Breast epithelium (tissue), 4 donors: ENCODE data around the gene PTPRN2. TPM values are rescaled to one million over a fixed set of nuclear protein-coding genes. Genes with fewer than 3 reads are reported as not detected.
A peak's percentile ranks its signal among the peaks of the same experiment; 100 is the strongest.

Experiments used
- DNase-seq, 2 donors: peaks; one replicate each; pipeline ENCODE4 v3.0.0-alpha.2; 2019; ENCODE audit warnings: low spot score in 2 of 2
- H3K27ac ChIP-seq, 2 donors: fragments of 200-600 bp; sonication (generic) in 1 of 2; one replicate each; pipeline ENCODE4 v1.5.1; 2016 to 2019; ENCODE audit warnings: mild to moderate bottlenecking in 1 of 2
- H3K27me3 ChIP-seq, 2 donors: fragments of 200-600 bp; sonication (generic) in 1 of 2; one replicate each; pipeline versions ENCODE4 v1.5.1 to v1.6.0; 2017 to 2019; ENCODE audit warnings: control low read depth in 1 of 2, mild to moderate bottlenecking in 1 of 2
- H3K36me3 ChIP-seq: fragments of 200-600 bp; one replicate; pipeline ENCODE4 v1.5.1; 2019
- H3K4me1 ChIP-seq, 2 donors: fragments of 200-600 bp; sonication (generic); one replicate each; pipeline ENCODE4 v1.5.1; 2016 to 2019; ENCODE audit warnings: control low read depth in 1 of 2
- H3K4me3 ChIP-seq, 3 donors: fragments of 200-600 bp; sonication (generic); 1 replicate in 2 of 3; 2 replicates in 1 of 3; pipeline ENCODE4 v1.5.1; 2016 to 2019; ENCODE audit warnings: mild to moderate bottlenecking in 3 of 3, moderate library complexity in 2 of 3
- H3K9me3 ChIP-seq, 2 donors: fragments of 200-600 bp; sonication (generic) in 1 of 2; one replicate each; pipeline ENCODE4 v1.5.1; 2016 to 2019; ENCODE audit warnings: control low read depth in 1 of 2
- POLR2A ChIP-seq: fragments of 450-650 bp; IDR thresholded peaks from one replicate; pipeline ENCODE4 v1.6.1; 2016; ENCODE audit warnings: antibody characterized with exemption, mild to moderate bottlenecking, moderate library complexity
- POLR2AphosphoS5 ChIP-seq, 3 donors: sonication (generic); formaldehyde crosslinking; IDR thresholded peaks; one replicate each; pipeline ENCODE4 v1.6.1; 2017; ENCODE audit warnings: antibody characterized with exemption in 3 of 3
- intact Hi-C: fragments of 100-400 bp; cut with DNase I; formaldehyde crosslinking; loops from one replicate; pipeline ENCODE4 v1.15.1; 2023; ENCODE audit warnings: low total_unique reads
- total RNA-seq, 3 donors: library from RNA; depleted of rRNA; stranded (reverse); fragments of >200 nt; gene quantifications; one replicate each; pipeline ENCODE4 v1.1.0, GENCODE V29; 2016
- TF ChIP-seq, protein P1 (sequence below), 3 donors: fragments of 450-650 bp; IDR thresholded peaks; one replicate each; pipeline ENCODE4 v1.5.1; 2016 to 2017; ENCODE audit warnings: antibody characterized with exemption in 3 of 3, mild to moderate bottlenecking in 3 of 3, moderate library complexity in 3 of 3

PTPRN2 gene
- total RNA-seq, 3 donors from 2014 or later: 1.6 to 2.2 (median 2.2) TPM

DNA sequence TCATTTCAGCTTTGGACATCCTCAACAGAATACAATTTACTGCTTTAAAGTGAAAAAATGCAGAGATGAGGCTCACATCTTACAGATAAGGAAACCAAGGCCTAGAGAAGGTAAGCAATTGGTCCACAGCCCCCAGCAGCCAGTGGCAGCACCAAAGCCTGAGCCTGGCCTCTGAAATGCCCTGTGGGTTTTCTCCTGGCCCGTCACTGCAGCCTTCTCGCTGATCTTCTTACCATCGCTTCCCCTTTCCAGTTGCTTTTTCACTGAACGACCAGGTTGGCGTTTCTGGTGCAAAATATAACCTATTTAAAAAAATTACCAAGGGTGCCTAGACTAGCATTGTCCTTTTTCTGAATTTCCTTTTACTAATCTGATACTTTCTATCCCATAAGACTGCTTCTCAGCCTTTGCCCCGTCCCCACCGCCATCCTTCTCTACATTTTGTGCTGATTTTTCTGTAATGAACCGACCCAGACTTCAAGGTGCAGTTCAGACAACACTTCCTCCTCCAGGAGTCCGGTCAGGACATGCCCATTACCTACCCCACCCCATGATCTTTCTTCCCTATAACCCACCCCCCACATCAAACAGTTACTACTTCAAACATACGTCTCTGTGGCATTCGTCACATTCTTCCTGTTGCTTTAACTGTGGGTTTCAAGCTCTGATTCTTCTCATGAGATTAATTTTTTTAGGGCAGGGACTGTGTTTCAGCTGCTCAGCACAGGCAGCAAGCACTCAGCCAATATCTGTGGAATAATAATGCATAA, 961.5 kb downstream of the PTPRN2 start:
- Histone ChIP-seq H3K4me3 (no peak overlapping the region), H3K36me3 (no peaks in the 10 kb centered on the region), H3K4me1 (no peaks in the 10 kb centered on the region), H3K9me3 (no peaks in the 10 kb centered on the region), H3K27ac (no peak overlapping the region), H3K27me3 (no peaks in the 10 kb centered on the region)
- DNase-seq: peak in 1 of 2 donors; percentile 43
- TF ChIP-seq POLR2AphosphoS5 (IDR thresholded peaks at IDR 0.05): no peak
- TF ChIP-seq, protein P1, sequence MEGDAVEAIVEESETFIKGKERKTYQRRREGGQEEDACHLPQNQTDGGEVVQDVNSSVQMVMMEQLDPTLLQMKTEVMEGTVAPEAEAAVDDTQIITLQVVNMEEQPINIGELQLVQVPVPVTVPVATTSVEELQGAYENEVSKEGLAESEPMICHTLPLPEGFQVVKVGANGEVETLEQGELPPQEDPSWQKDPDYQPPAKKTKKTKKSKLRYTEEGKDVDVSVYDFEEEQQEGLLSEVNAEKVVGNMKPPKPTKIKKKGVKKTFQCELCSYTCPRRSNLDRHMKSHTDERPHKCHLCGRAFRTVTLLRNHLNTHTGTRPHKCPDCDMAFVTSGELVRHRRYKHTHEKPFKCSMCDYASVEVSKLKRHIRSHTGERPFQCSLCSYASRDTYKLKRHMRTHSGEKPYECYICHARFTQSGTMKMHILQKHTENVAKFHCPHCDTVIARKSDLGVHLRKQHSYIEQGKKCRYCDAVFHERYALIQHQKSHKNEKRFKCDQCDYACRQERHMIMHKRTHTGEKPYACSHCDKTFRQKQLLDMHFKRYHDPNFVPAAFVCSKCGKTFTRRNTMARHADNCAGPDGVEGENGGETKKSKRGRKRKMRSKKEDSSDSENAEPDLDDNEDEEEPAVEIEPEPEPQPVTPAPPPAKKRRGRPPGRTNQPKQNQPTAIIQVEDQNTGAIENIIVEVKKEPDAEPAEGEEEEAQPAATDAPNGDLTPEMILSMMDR (IDR thresholded peaks at IDR 0.05): no peak
- no peak for TF ChIP-seq POLR2A
- intact Hi-C loops: no loop called here

- no peaks in the 10 kb centered on the region for H3K4me1 ChIP-seq
- peaks cover 0 to 9% of the 10 kb centered on the region in 2 donors for H3K27me3 ChIP-seq
- TF ChIP-seq POLR2AphosphoS5 (IDR thresholded peaks at IDR 0.05): no peak
- TF ChIP-seq, protein P1 (IDR thresholded peaks at IDR 0.05): no peak
- TF ChIP-seq POLR2A: no peak
- no peaks in the 10 kb centered on the region for H3K9me3 ChIP-seq
- no peak overlapping the region for H3K4me3 ChIP-seq
- intact Hi-C loops: no loop called here
- DNase-seq: no peak
- no peak overlapping the region for H3K27ac ChIP-seq
- no peaks in the 10 kb centered on the region for H3K36me3 ChIP-seq
Observed at GRCh38 chr7:157623556-157623955, 964.1 kb downstream of the PTPRN2 start.

GRCh38 chr7:157622408-157623205, 965.0 kb downstream of the PTPRN2 start:
- Histone ChIP-seq H3K4me1 (no peaks in the 10 kb centered on the region), H3K27ac (no peak overlapping the region), H3K27me3 (peaks cover 0 to 9% of the 10 kb centered on the region in 2 donors), H3K4me3 (no peak overlapping the region), H3K36me3 (no peaks in the 10 kb centered on the region), H3K9me3 (no peaks in the 10 kb centered on the region)
- no peak for TF ChIP-seq POLR2A
- TF ChIP-seq, protein P1 (IDR thresholded peaks at IDR 0.05): no peak
- TF ChIP-seq POLR2AphosphoS5 (IDR thresholded peaks at IDR 0.05): no peak
- intact Hi-C loops: no loop called here
- DNase-seq: peak in 1 of 2 donors; percentile 43

DNA sequence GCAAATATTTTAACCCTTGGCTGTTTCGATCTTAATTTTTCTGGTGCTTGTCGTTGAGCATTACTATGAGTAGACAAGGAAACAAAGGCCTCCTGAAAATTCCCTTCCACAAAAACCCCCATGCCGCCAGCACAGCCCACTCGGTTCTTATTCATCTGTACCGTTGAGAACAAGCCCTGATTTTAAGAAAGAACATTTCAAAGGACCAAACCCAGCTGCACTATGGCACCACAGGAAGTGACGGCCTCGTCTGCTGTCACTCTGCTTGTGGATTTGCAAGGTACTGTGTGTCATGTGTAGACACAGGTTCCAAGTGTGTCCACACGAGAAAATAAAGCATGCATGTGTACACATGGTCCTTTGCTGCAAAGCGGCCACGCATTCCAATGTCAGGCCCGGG, 965.6 kb downstream of the PTPRN2 start:
- no peak overlapping the region for H3K27ac ChIP-seq
- H3K27me3 ChIP-seq: peaks cover 0 to 9% of the 10 kb centered on the region in 2 donors
- no peaks in the 10 kb centered on the region for H3K9me3 ChIP-seq
- no peak overlapping the region for H3K4me3 ChIP-seq
- no peaks in the 10 kb centered on the region for H3K36me3 ChIP-seq
- intact Hi-C loops: no loop called here
- peak in 1 of 2 donors; percentile 31 for DNase-seq
- TF ChIP-seq POLR2AphosphoS5 (IDR thresholded peaks at IDR 0.05) (no peak), POLR2A (no peak)
- TF ChIP-seq, protein P1 (IDR thresholded peaks at IDR 0.05): no peak
- H3K4me1 ChIP-seq: no peaks in the 10 kb centered on the region
